Pancreas (tissue), 10 donors: Measurements from ENCODE around the gene LDLRAP1. TPM values are rescaled to one million over a fixed set of nuclear protein-coding genes. Genes with fewer than 3 reads are reported as not detected.

Experiments used
- ATAC-seq, 4 donors: fragments of 200-7000 bp; cut with Tn5 transposase; one replicate each; pipeline versions ENCODE4 v1.8.0 to v1.9.1; 2020; ENCODE audit warnings: mild to moderate bottlenecking in 4 of 4, moderate library complexity in 4 of 4
- DNase-seq, 6 donors: peaks; one replicate each; pipeline ENCODE4 v3.0.0-alpha.2; 2020
- FAIRE-seq: peaks from 2 replicates; lab custom pipeline; 2012; peaks lifted over from hg19 to GRCh38; lab: Jason Lieb, UNC
- H3K27ac ChIP-seq, 4 donors: fragments of 200-600 bp; sonication (generic); 1 replicate in 3 of 4; 2 replicates in 1 of 4; pipeline versions ENCODE4 v1.5.0 to v1.8.0; 2020
- H3K27me3 ChIP-seq, 4 donors: fragments of 200-600 bp; one replicate each; pipeline ENCODE4 v1.8.0; 2021
- H3K36me3 ChIP-seq, 3 donors: fragments of 200-600 bp; sonication (generic) in 1 of 3; one replicate each; pipeline versions ENCODE4 v1.5.0 to v1.8.0; 2020 to 2021
- H3K4me1 ChIP-seq, 3 donors: fragments of 200-600 bp; one replicate each; pipeline ENCODE4 v1.8.0; 2021
- H3K4me3 ChIP-seq, 4 donors: fragments of 200-600 bp; sonication (generic) in 2 of 4; one replicate each; pipeline versions ENCODE4 v1.5.0 to v1.8.0; 2020 to 2021
- H3K9me3 ChIP-seq, 4 donors: fragments of 200-600 bp; one replicate each; pipeline ENCODE4 v1.8.0; 2021
- CTCF ChIP-seq, 4 donors: fragments of 200-600 bp; sonication (generic) in 3 of 4; IDR thresholded peaks; one replicate each; pipeline versions ENCODE4 v1.5.0 to v1.8.0; 2021; ENCODE audit warnings: antibody characterized with exemption in 4 of 4
- WGBS, 2 donors: extraction: QIAGEN DNeasy Blood & Tissue Kit; methylation state at CpG; one replicate each; pipeline ENCODE4 v1.1.7; 2013; 5-methylcytosine and 5-hydroxymethylcytosine counted together
- intact Hi-C, 3 donors: fragments of 100-400 bp; cut with DNase I; formaldehyde crosslinking; loops; one replicate each; pipeline versions ENCODE4 v1.11.1 to v1.14.2; 2022
- polyA plus RNA-seq, 2 donors: library from polyadenylated mRNA; stranded (reverse); fragments of 200-250 nt; gene quantifications; one replicate each; pipeline ENCODE4 v1.2.3, GENCODE V29; 2013
- total RNA-seq, 6 donors: library from RNA; stranded (reverse); fragmentation: NEBNext Ultra II Directional in 4 of 6; extraction: Animal tissue kit (Norgen Biotek cat#: 25700) in 4 of 6; gene quantifications; one replicate each; pipeline versions ENCODE4 v1.2.1 to v1.2.4, GENCODE V29; 2021 to 2023
- donor health status: healthy with polysubstance abuse.
- donor health status: DM: no; HTN: no; CAD: no; lungs with moderate emphysema.
- donor health status: DM: no; HTN: no; CAD: no.
- donor health status: control.
- donor health status: control.
- donor health status: Bipolar disorder and iron deficiency.
- donor health status: DM: yes; HTN: yes; CAD: no.
- donor health status: DM: no; HTN: no; CAD: no.
- donor health status: DM: no; HTN: no; CAD: no.
- donor health status: DM: yes; HTN: yes; CAD: no.

The LDLRAP1 gene
- total and polyA plus RNA-seq, 8 donors: 21.0 to 71.9 (median 23.7) TPM

DNA sequence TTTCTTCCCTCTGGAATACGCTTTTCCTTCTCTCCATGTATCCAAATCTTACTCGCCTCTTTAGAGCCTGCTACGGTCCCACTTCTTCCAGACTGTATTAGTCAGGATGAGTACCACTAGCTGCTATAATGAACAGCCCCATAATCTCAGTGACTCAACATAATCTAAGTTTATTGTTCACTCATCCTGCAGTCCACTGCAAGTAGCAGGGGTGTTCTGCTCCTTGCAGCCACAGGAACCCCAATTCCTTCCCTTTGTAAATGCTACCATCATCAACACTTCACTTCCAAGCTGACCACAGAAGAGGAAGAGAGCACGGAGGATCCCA, 18.1 kb upstream of the LDLRAP1 start:
- ATAC-seq: no peak
- Histone ChIP-seq H3K27me3 (no peaks in the 10 kb centered on the region), H3K4me3 (no peak overlapping the region), H3K4me1 (no peaks in the 10 kb centered on the region), H3K27ac (no peak overlapping the region), H3K36me3 (no peaks in the 10 kb centered on the region), H3K9me3 (no peaks in the 10 kb centered on the region)
- TF ChIP-seq CTCF (IDR thresholded peaks at IDR 0.05): no peak
- 88 to 93% methylated on average over 4 of the region's 4 CpGs for WGBS, 2 donors
- FAIRE-seq: no peak
- no peak for DNase-seq
- intact Hi-C loops: no loop called here

GRCh38 chr1:25526753-25527152, 16.7 kb upstream of the LDLRAP1 start:
- H3K9me3 ChIP-seq: no peaks in the 10 kb centered on the region
- H3K27ac ChIP-seq: no peak overlapping the region
- H3K4me3 ChIP-seq: no peak overlapping the region
- no peaks in the 10 kb centered on the region for H3K36me3 ChIP-seq
- no peaks in the 10 kb centered on the region for H3K27me3 ChIP-seq
- no peaks in the 10 kb centered on the region for H3K4me1 ChIP-seq
- 90 to 94% methylated on average over 2 of the region's 2 CpGs for WGBS, 2 donors
- ATAC-seq (no peak), DNase-seq (no peak), FAIRE-seq (no peak)
- TF ChIP-seq CTCF (IDR thresholded peaks at IDR 0.05): no peak
- intact Hi-C loops: no loop called here

- no peak for TF ChIP-seq CTCF (IDR thresholded peaks at IDR 0.05)
- no peaks in the 10 kb centered on the region for H3K27me3 ChIP-seq
- DNase-seq: no peak
- H3K27ac ChIP-seq: no peak overlapping the region
- FAIRE-seq: no peak
- WGBS, 2 donors: 73 to 78% methylated on average over 12 of the region's 12 CpGs
- intact Hi-C loops: no loop called here
- no peaks in the 10 kb centered on the region for H3K9me3 ChIP-seq
- no peak overlapping the region for H3K4me3 ChIP-seq
- no peaks in the 10 kb centered on the region for H3K36me3 ChIP-seq
- no peaks in the 10 kb centered on the region for H3K4me1 ChIP-seq
- no peak for ATAC-seq
Observed at GRCh38 chr1:25527226-25527846, 16.1 kb upstream of the LDLRAP1 start.

GRCh38 chr1:25527946-25528595, 15.3 kb upstream of the LDLRAP1 start:
- ATAC-seq (no peak), DNase-seq (no peak), FAIRE-seq (no peak)
- Histone ChIP-seq H3K36me3 (no peaks in the 10 kb centered on the region), H3K27me3 (no peaks in the 10 kb centered on the region), H3K9me3 (no peaks in the 10 kb centered on the region), H3K4me1 (no peaks in the 10 kb centered on the region), H3K4me3 (no peak overlapping the region), H3K27ac (no peak overlapping the region)
- intact Hi-C loops: no loop called here
- 86 to 90% methylated on average over 20 to 21 of the region's 21 CpGs for WGBS, 2 donors
- TF ChIP-seq CTCF (IDR thresholded peaks at IDR 0.05): no peak

DNA sequence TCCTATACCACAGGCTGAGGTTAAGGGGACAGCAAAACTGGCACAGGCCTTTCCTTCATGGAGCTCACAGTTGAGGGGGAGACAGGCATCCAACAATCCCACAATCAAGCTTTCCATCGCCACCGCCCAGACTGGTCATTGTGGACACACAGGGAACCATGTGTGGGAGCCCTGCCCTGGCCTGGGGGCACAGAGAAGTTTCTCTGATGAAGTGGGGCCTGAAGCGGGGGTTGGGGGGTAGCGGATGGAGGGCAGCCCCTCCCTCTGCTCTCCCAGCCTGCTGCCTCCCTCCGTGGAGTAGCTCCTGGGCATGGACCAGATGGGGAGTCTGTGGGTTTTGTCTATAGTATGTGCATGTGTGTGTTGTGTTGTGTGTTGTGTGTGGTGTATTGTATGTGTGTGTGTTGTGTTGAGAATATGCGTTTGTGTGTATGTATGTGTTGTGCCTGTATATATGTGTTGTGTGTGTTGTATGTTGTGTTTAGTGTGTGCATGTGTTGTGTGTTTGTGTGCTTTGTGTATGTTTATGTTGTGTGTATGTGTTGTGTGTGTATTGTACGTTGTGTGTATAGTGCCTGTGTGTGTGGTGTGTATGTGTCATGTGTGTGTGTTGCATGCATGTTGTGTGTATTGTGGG, 14.4 kb upstream of the LDLRAP1 start:
- ATAC-seq (no peak), DNase-seq (no peak), FAIRE-seq (no peak)
- H3K4me1 ChIP-seq: no peaks in the 10 kb centered on the region
- H3K4me3 ChIP-seq: no peak overlapping the region
- H3K36me3 ChIP-seq: no peaks in the 10 kb centered on the region
- WGBS, 2 donors: 85 to 89% methylated on average over 7 of the region's 7 CpGs
- intact Hi-C loops: no loop called here
- no peaks in the 10 kb centered on the region for H3K9me3 ChIP-seq
- no peak overlapping the region for H3K27ac ChIP-seq
- TF ChIP-seq CTCF (IDR thresholded peaks at IDR 0.05): no peak
- H3K27me3 ChIP-seq: no peaks in the 10 kb centered on the region
